CD14-positive monocyte (primary cell): ENCODE results near the gene CDC6. TPM values are rescaled to one million over a fixed set of nuclear protein-coding genes. Genes with fewer than 3 reads are reported as not detected.

ENCODE experiments used
- DNase-seq, 3 donors: peaks; one replicate each; pipeline ENCODE4 v3.0.0-alpha.2; 2011 to 2022
- H2AFZ ChIP-seq: 2 replicates; pipeline ENCODE4 v1.6.0; 2012; ENCODE audit warnings: mild to moderate bottlenecking, low read depth, low read length, inconsistent platforms; ENCODE audit not compliant: insufficient read depth, poor library complexity, severe bottlenecking
- H3K27ac ChIP-seq, 2 donors: 1 replicate in 1 of 2; 2 replicates in 1 of 2; pipeline ENCODE4 v1.5.1; 2012 to 2013; ENCODE audit warnings: low read length in 2 of 2, control low read depth in 1 of 2, inconsistent platforms in 1 of 2, low read depth in 1 of 2, mild to moderate bottlenecking in 1 of 2
- H3K27me3 ChIP-seq, 2 donors: one replicate each; pipeline versions ENCODE4 v1.6.0 to v1.6.1; 2011 to 2013; ENCODE audit warnings: low read length in 2 of 2; ENCODE audit not compliant: control insufficient read depth in 2 of 2, insufficient read depth in 2 of 2
- H3K36me3 ChIP-seq, 2 donors: replicated peaks in 1 of 2; 1 replicate in 1 of 2; 2 replicates in 1 of 2; pipeline versions ENCODE4 v1.5.1 to v1.6.1; 2012 to 2013; ENCODE audit warnings: low read length in 2 of 2, control low read depth in 1 of 2, inconsistent platforms in 1 of 2, mild to moderate bottlenecking in 1 of 2; ENCODE audit not compliant: insufficient read depth in 2 of 2, control insufficient read depth in 1 of 2
- H3K4me1 ChIP-seq, 2 donors: 1 replicate in 1 of 2; 2 replicates in 1 of 2; pipeline versions ENCODE4 v1.5.1 to v1.6.1; 2012 to 2013; ENCODE audit warnings: low read length in 2 of 2, control low read depth in 1 of 2, inconsistent platforms in 1 of 2, mild to moderate bottlenecking in 1 of 2, moderate library complexity in 1 of 2; ENCODE audit not compliant: insufficient read depth in 2 of 2, control insufficient read depth in 1 of 2
- H3K4me2 ChIP-seq: replicated peaks from 2 replicates; pipeline ENCODE3; 2012; ENCODE audit warnings: low read length, moderate library complexity, mild to moderate bottlenecking; ENCODE audit not compliant: poor library complexity, severe bottlenecking; ENCODE audit errors: extremely low read depth
- H3K4me3 ChIP-seq, 3 experiments: fragments of 200-600 bp in 1 of 3; sonication (generic) in 1 of 3; replicated peaks in 1 of 3; 1 replicate in 2 of 3; 2 replicates in 1 of 3; pipeline ENCODE4 v1.5.1; 2011 to 2013; ENCODE audit warnings: low read length in 3 of 3, mild to moderate bottlenecking in 3 of 3, control low read depth in 2 of 3, low read depth in 2 of 3, inconsistent platforms in 1 of 3, moderate library complexity in 1 of 3
- H3K79me2 ChIP-seq: 2 replicates; pipeline ENCODE4 v1.6.0; 2012; ENCODE audit warnings: mild to moderate bottlenecking, control low read depth, inconsistent platforms, low read length, moderate library complexity; ENCODE audit not compliant: insufficient read depth
- H3K9ac ChIP-seq: 2 replicates; pipeline ENCODE4 v1.6.0; 2017; ENCODE audit warnings: low read length, mild to moderate bottlenecking; ENCODE audit not compliant: insufficient read depth, poor library complexity, severe bottlenecking
- H3K9me3 ChIP-seq, 2 donors: replicated peaks in 1 of 2; 1 replicate in 1 of 2; 2 replicates in 1 of 2; pipeline versions ENCODE4 v1.5.1 to v1.6.1; 2012 to 2013; ENCODE audit warnings: low read length in 2 of 2, control low read depth in 1 of 2; ENCODE audit not compliant: control insufficient read depth in 1 of 2, insufficient read depth in 1 of 2
- H4K20me1 ChIP-seq: 2 replicates; pipeline ENCODE4 v1.6.0; 2012; ENCODE audit warnings: mild to moderate bottlenecking, low read length, control low read depth, moderate library complexity; ENCODE audit not compliant: insufficient read depth
- H3K27ac Mint-ChIP-seq, 7 donors: one replicate each; pipeline ENCODE4 v1.8.0; 2020; ENCODE audit warnings: mild to moderate bottlenecking in 7 of 7, mixed read lengths in 7 of 7, moderate library complexity in 6 of 7, inconsistent platforms in 2 of 7
- H3K27me3 Mint-ChIP-seq, 3 donors: one replicate each; pipeline ENCODE4 v1.8.0; 2021 to 2022; ENCODE audit warnings: low read depth in 3 of 3, mild to moderate bottlenecking in 3 of 3, mixed read lengths in 3 of 3, moderate library complexity in 3 of 3, inconsistent platforms in 1 of 3
- H3K36me3 Mint-ChIP-seq, 2 donors: one replicate each; pipeline ENCODE4 v1.8.0; 2020; ENCODE audit warnings: mixed read lengths in 2 of 2, inconsistent platforms in 1 of 2, mild to moderate bottlenecking in 1 of 2
- H3K4me1 Mint-ChIP-seq: one replicate; pipeline ENCODE4 v1.8.0; 2020; ENCODE audit warnings: mild to moderate bottlenecking, mixed read lengths
- H3K4me3 Mint-ChIP-seq, 2 donors: one replicate each; pipeline ENCODE4 v1.8.0; 2020; ENCODE audit warnings: mild to moderate bottlenecking in 2 of 2, mixed read lengths in 2 of 2, moderate library complexity in 1 of 2
- H3K9me3 Mint-ChIP-seq, 7 donors: one replicate each; pipeline ENCODE4 v1.8.0; 2020 to 2022; ENCODE audit warnings: mixed read lengths in 7 of 7, mild to moderate bottlenecking in 6 of 7, moderate library complexity in 6 of 7, inconsistent platforms in 2 of 7
- CTCF ChIP-seq: fragments of 200-600 bp; IDR thresholded peaks from one replicate; pipeline ENCODE4 v1.8.0; 2022; ENCODE audit warnings: antibody characterized with exemption, mild to moderate bottlenecking
- WGBS: methylation state at CpG from one replicate; pipeline ENCODE4 v1.1.5; 2013; ENCODE audit warnings: missing lambda C conversion rate; ENCODE audit not compliant: insufficient coverage; 5-methylcytosine and 5-hydroxymethylcytosine counted together
- intact Hi-C, 2 donors: fragments of 100-400 bp; cut with micrococcal nuclease; formaldehyde crosslinking; loops; one replicate each; pipeline versions ENCODE4 v1.15.0 to v1.15.1; 2023
- polyA plus RNA-seq, 3 donors: library from polyadenylated mRNA; depleted of rRNA in 1 of 3; unstranded in 2 of 3; stranded (reverse) in 1 of 3; fragments of 300-500 nt in 2 of 3; fragments of >200 nt in 1 of 3; fragmentation: Illumina TruSeq in 2 of 3; gene quantifications; 1 replicate in 2 of 3; 2 replicates in 1 of 3; pipeline ENCODE4 v1.2.3, GENCODE V29; 2012 to 2021

Gene CDC6
- polyA plus RNA-seq, 3 donors: 0.11 to 0.21 TPM; not detected in 1

GRCh38 chr17:40307740-40308239 lies 20.1 kb downstream of the CDC6 start:
- Histone ChIP-seq H3K9me3 (no peaks in the 10 kb centered on the region), H2AFZ (no peak overlapping the region), H3K79me2 (peaks cover 5% of the 10 kb centered on the region), H3K27ac (peak overlapping the region in 1 of 2 donors; percentile 46), H3K27me3 (no peaks in the 10 kb centered on the region), H3K4me1 (peaks cover 64 to 74% of the 10 kb centered on the region in 2 donors), H3K4me2 (peak overlapping the region; percentile 90), H3K4me3 (peak overlapping the region in 1 of 3 experiments; percentile 80), H3K36me3 (no peaks in the 10 kb centered on the region), H3K9ac (no peak overlapping the region), H4K20me1 (peaks cover 25% of the 10 kb centered on the region)
- Mint-ChIP-seq H3K27me3 (peaks cover 0 to 6% (median 5%) of the 10 kb centered on the region in 3 donors), H3K27ac (no peak overlapping the region), H3K36me3 (peaks cover 0 to 3% of the 10 kb centered on the region in 2 donors), H3K4me3 (no peak overlapping the region), H3K4me1 (peaks cover 11% of the 10 kb centered on the region), H3K9me3 (no peaks in the 10 kb centered on the region)
- DNase-seq: peak; percentile 61 to 71 (median 70)
- intact Hi-C loops: loop anchor here (5.0 to 10.0 kb wide), 2 partner anchors 35 to 227 kb away; no protein-coding TSS in a partner anchor
- TF ChIP-seq CTCF: no peak
- WGBS: 0% methylated on average over 2 of the region's 3 CpGs

GRCh38 chr17:40309031-40309948 lies 21.6 kb downstream of the CDC6 start, which contains the start of gene RARA:
Gene RARA, plus strand, starts transcription at chr17:40309180. Its CDS starts 22,039 bp downstream, at chr17:40331219.
- Histone ChIP-seq H3K27me3 (no peaks in the 10 kb centered on the region), H3K9me3 (no peaks in the 10 kb centered on the region), H3K27ac (peak within 1 kb of the TSS in 1 of 2 donors; percentile 74), H3K4me1 (peaks cover 67 to 77% of the 10 kb centered on the region in 2 donors), H4K20me1 (peaks cover 25% of the 10 kb centered on the region), H3K4me2 (peak within 1 kb of the TSS; percentile 90), H3K36me3 (no peaks in the 10 kb centered on the region), H3K4me3 (peak within 1 kb of the TSS; percentile 13 to 80 (median 41)), H3K79me2 (peaks cover 5% of the 10 kb centered on the region), H3K9ac (peak within 1 kb of the TSS; percentile 47), H2AFZ (peak within 1 kb of the TSS; percentile 57)
- H3K27me3 Mint-ChIP-seq: peaks cover 0 to 8% (median 5%) of the 10 kb centered on the region in 3 donors
- intact Hi-C loops: loop anchor here (5.0 to 10.0 kb wide), 2 partner anchors 33 to 226 kb away; no protein-coding TSS in a partner anchor
- H3K9me3 Mint-ChIP-seq: no peaks in the 10 kb centered on the region
- H3K27ac Mint-ChIP-seq: peak within 1 kb of the TSS in 2 of 7 donors; percentile 49 to 89
- TF ChIP-seq CTCF: no peak
- H3K4me1 Mint-ChIP-seq: peaks cover 2% of the 10 kb centered on the region
- DNase-seq: peak in 1 of 3 donors; percentile 37
- WGBS: 3% methylated on average over 6 of the region's 20 CpGs
- peaks cover 0 to 7% of the 10 kb centered on the region in 2 donors for H3K36me3 Mint-ChIP-seq
- no peak within 1 kb of the TSS for H3K4me3 Mint-ChIP-seq
